HG03095 (cell line): ENCODE data around the gene SPATS1.

ENCODE experiments used
- ATAC-seq: cut with Tn5 transposase; IDR thresholded peaks from one replicate; pipeline ENCODE4 v1.9.1; 2021; ENCODE audit warnings: moderate library complexity; ENCODE audit not compliant: unreplicated experiment

Gene SPATS1

GRCh38 chr6:44386364-44386928 lies 44.0 kb downstream of the SPATS1 start:
- ATAC-seq: no peak

GRCh38 chr6:44386929-44387345 lies 44.5 kb downstream of the SPATS1 start:
- ATAC-seq: peak; percentile 6

GRCh38 chr6:44387346-44388134 lies 45.1 kb downstream of the SPATS1 start, which contains the start of gene CDC5L:
Gene CDC5L, plus strand, starts transcription at chr6:44387706. Its CDS starts 118 bp downstream, at chr6:44387824.
- ATAC-seq: peak; percentile 91

GRCh38 chr6:44388135-44388487 lies 45.7 kb downstream of the SPATS1 start:
- no peak for ATAC-seq

GRCh38 chr6:44388887-44389286 lies 46.4 kb downstream of the SPATS1 start:
- ATAC-seq: no peak

GRCh38 chr6:44390158-44390683 lies 47.8 kb downstream of the SPATS1 start:
- ATAC-seq: no peak
